Activated CD8-positive, alpha-beta T cell treated with anti-CD3 and anti-CD28 coated beads for 36 hours (primary cell): Measurements from ENCODE around the gene HTRA2. TPM values are rescaled to one million over a fixed set of nuclear protein-coding genes. Genes with fewer than 3 reads are reported as not detected.

ENCODE experiments used
- ATAC-seq: fragments of 200-7000 bp; cut with Tn5 transposase; one replicate; pipeline ENCODE4 v1.10.0; 2021; ENCODE audit warnings: mild to moderate bottlenecking, moderate library complexity
- CTCF ChIA-PET: fragments of 350-600 bp; sonication (Branson Sonifier 250); formaldehyde crosslinking; loops from one replicate; lab custom pipeline; 2021; ENCODE audit warnings: antibody characterized with exemption; lab: Charles Lee
- POLR2A ChIA-PET: fragments of 350-600 bp; sonication (Branson Sonifier 250); formaldehyde crosslinking; loops from one replicate; lab custom pipeline; 2021; ENCODE audit warnings: antibody characterized with exemption; lab: Charles Lee
- DNase-seq: peaks from one replicate; pipeline ENCODE4 v3.0.0-alpha.2; 2020
- H3K27ac Mint-ChIP-seq: one replicate; pipeline ENCODE4 v1.8.0; 2021; ENCODE audit warnings: mild to moderate bottlenecking, mixed read lengths
- H3K27me3 Mint-ChIP-seq: one replicate; pipeline ENCODE4 v1.8.0; 2021; ENCODE audit warnings: mixed read lengths
- H3K36me3 Mint-ChIP-seq: one replicate; pipeline ENCODE4 v1.8.0; 2021; ENCODE audit warnings: low read depth, mixed read lengths
- H3K4me1 Mint-ChIP-seq: one replicate; pipeline ENCODE4 v1.8.0; 2021; ENCODE audit warnings: low read depth, mixed read lengths
- H3K4me3 Mint-ChIP-seq: one replicate; pipeline ENCODE4 v1.8.0; 2021; ENCODE audit warnings: mild to moderate bottlenecking, moderate library complexity, mixed read lengths
- H3K9me3 Mint-ChIP-seq: one replicate; pipeline ENCODE4 v1.8.0; 2021; ENCODE audit warnings: mixed read lengths
- intact Hi-C: fragments of 100-400 bp; cut with micrococcal nuclease; formaldehyde crosslinking; loops from one replicate; pipeline ENCODE4 v1.10.0; 2022
- total RNA-seq, 2 experiments: library from RNA; stranded (reverse); gene quantifications; one replicate each; pipeline ENCODE4 v1.2.3, GENCODE V29; 2021
- TF ChIP-seq, protein P1 (sequence below): fragments of 200-600 bp; IDR thresholded peaks from one replicate; pipeline ENCODE4 v1.8.0; 2022; ENCODE audit warnings: antibody characterized with exemption, mild to moderate bottlenecking

The HTRA2 gene
- total RNA-seq, 2 experiments from 2014 or later: 42.0 to 45.0 TPM

GRCh38 chr2:74564222-74564621 is 34.5 kb downstream of the HTRA2 start:
- CTCF ChIA-PET: interaction anchor here (0.7 to 1.3 kb wide), 3 partner anchors 22 to 35 kb away, joined by 3 to 4 read pairs (median 3); partner anchors contain the start of genes AUP1 and HTRA2
- ATAC-seq: no peak
- POLR2A ChIA-PET: interaction anchor here (0.7 kb wide), 1 partner anchor 54 kb away, joined by 3 read pairs; no protein-coding TSS in a partner anchor

DNA sequence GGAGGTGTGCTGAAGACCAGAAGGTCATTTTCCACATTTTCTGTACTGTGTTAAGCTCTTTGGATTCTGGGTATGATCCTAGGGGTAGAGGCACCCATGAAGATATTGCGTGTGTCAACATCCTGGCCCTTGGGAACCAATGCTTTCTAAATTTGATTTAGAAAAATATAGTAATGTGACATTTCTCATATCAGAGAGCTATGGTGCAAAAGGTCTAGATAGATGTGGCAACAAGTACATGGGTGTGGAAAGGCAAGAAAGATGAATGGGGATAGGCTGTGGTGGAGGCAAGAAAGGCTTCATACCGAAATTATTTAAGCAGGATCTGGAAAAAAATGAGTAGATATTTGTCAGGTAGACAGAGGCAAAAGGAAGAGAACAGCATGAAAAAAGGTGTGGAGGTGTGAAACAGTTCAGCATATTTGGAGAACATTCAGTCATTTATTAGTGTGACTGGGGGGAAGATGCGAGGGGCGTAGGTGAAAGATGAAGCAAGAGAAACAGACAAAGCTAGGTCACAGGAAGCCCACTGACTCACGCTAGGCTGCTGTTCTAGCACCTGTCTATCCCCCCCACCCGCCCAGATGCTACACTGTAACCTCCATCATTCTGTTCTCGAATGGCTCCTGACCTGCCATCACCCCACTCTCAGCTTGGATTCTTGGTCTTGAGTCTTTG is 36.5 kb downstream of the HTRA2 start:
- TF ChIP-seq, protein P1, sequence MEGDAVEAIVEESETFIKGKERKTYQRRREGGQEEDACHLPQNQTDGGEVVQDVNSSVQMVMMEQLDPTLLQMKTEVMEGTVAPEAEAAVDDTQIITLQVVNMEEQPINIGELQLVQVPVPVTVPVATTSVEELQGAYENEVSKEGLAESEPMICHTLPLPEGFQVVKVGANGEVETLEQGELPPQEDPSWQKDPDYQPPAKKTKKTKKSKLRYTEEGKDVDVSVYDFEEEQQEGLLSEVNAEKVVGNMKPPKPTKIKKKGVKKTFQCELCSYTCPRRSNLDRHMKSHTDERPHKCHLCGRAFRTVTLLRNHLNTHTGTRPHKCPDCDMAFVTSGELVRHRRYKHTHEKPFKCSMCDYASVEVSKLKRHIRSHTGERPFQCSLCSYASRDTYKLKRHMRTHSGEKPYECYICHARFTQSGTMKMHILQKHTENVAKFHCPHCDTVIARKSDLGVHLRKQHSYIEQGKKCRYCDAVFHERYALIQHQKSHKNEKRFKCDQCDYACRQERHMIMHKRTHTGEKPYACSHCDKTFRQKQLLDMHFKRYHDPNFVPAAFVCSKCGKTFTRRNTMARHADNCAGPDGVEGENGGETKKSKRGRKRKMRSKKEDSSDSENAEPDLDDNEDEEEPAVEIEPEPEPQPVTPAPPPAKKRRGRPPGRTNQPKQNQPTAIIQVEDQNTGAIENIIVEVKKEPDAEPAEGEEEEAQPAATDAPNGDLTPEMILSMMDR: no peak
- Mint-ChIP-seq H3K36me3 (no peaks in the 10 kb centered on the region), H3K27me3 (peaks cover 21% of the 10 kb centered on the region), H3K4me3 (peak overlapping the region; percentile 22), H3K4me1 (peaks cover 30% of the 10 kb centered on the region), H3K27ac (peak overlapping the region; percentile 82), H3K9me3 (no peaks in the 10 kb centered on the region)
- ATAC-seq (peak; percentile 52), DNase-seq (peak; percentile 51)
- ChIA-PET CTCF (interaction anchor here (0.8 to 2.9 kb wide), 6 partner anchors 11 to 34 kb away, joined by 3 to 15 read pairs (median 4); no protein-coding TSS in a partner anchor), POLR2A (interaction anchor here (0.7 to 2.3 kb wide), 7 partner anchors 9 to 94 kb away, joined by 3 to 11 read pairs (median 4); partner anchors contain the start of genes DOK1, LOXL3, MRPL53 and TLX2)
- intact Hi-C loops: no loop called here

More at GRCh38 chr2:74564222-74564621, 34.5 kb downstream of the HTRA2 start:
- intact Hi-C loops: no loop called here
- no peak for DNase-seq
- TF ChIP-seq, protein P1: no peak
- H3K9me3 Mint-ChIP-seq: no peaks in the 10 kb centered on the region
- H3K27me3 Mint-ChIP-seq: peaks cover 26% of the 10 kb centered on the region
- H3K4me1 Mint-ChIP-seq: peaks cover 31% of the 10 kb centered on the region
- H3K27ac Mint-ChIP-seq: no peak overlapping the region
- no peaks in the 10 kb centered on the region for H3K36me3 Mint-ChIP-seq
- no peak overlapping the region for H3K4me3 Mint-ChIP-seq

DNA sequence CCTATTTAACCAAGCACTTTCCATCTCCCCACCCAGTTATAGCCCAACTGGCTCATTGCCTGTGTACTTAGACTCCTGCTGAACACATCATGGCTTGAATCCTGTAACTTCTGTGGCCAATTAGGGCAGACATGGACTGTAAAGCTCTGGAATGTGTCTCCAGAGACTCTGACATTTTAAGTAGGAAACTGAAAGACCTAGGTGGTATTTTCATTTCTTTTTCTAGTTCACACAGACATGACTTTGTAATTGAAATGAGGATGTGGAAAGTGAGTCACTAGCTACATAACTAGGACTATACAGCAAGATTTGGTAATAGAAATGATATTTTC is 37.0 kb downstream of the HTRA2 start:
- intact Hi-C loops: no loop called here
- no peaks in the 10 kb centered on the region for H3K9me3 Mint-ChIP-seq
- H3K4me1 Mint-ChIP-seq: peaks cover 30% of the 10 kb centered on the region
- peak; percentile 64 for ATAC-seq
- no peak for DNase-seq
- TF ChIP-seq, protein P1: no peak
- H3K27me3 Mint-ChIP-seq: peaks cover 16% of the 10 kb centered on the region
- ChIA-PET CTCF (interaction anchor here (0.8 to 2.9 kb wide), 9 partner anchors 10 to 175 kb away, joined by 3 to 15 read pairs (median 3); partner anchors contain the start of genes CCDC142 and TTC31), POLR2A (interaction anchor here (0.7 to 2.3 kb wide), 8 partner anchors 10 to 94 kb away, joined by 3 to 11 read pairs (median 4); partner anchors contain the start of genes DOK1, LOXL3, MRPL53 and TLX2)
- H3K36me3 Mint-ChIP-seq: no peaks in the 10 kb centered on the region
- peak overlapping the region; percentile 82 for H3K27ac Mint-ChIP-seq
- H3K4me3 Mint-ChIP-seq: peak overlapping the region; percentile 22

GRCh38 chr2:74567881-74568280 is 38.1 kb downstream of the HTRA2 start:
- ATAC-seq: no peak
- TF ChIP-seq, protein P1: no peak
- H3K4me3 Mint-ChIP-seq: no peak overlapping the region
- no peaks in the 10 kb centered on the region for H3K36me3 Mint-ChIP-seq
- CTCF ChIA-PET: interaction anchor here (1.1 to 2.9 kb wide), 5 partner anchors 19 to 176 kb away, joined by 3 to 15 read pairs (median 4); partner anchors contain the start of genes CCDC142 and TTC31
- intact Hi-C loops: no loop called here
- DNase-seq: no peak
- peaks cover 32% of the 10 kb centered on the region for H3K4me1 Mint-ChIP-seq
- peaks cover 10% of the 10 kb centered on the region for H3K27me3 Mint-ChIP-seq
- H3K9me3 Mint-ChIP-seq: no peaks in the 10 kb centered on the region
- H3K27ac Mint-ChIP-seq: no peak overlapping the region
- POLR2A ChIA-PET: interaction anchor here (0.7 to 2.3 kb wide), 4 partner anchors 11 to 113 kb away, joined by 3 to 11 read pairs (median 6); partner anchors contain the start of genes DOK1, INO80B and LOXL3
